HG02623 (cell line): ENCODE data around the gene FARP2.

Experiments used
- ATAC-seq: cut with Tn5 transposase; IDR thresholded peaks from one replicate; pipeline ENCODE4 v1.9.1; 2021; ENCODE audit warnings: moderate library complexity; ENCODE audit not compliant: unreplicated experiment

Gene FARP2

DNA sequence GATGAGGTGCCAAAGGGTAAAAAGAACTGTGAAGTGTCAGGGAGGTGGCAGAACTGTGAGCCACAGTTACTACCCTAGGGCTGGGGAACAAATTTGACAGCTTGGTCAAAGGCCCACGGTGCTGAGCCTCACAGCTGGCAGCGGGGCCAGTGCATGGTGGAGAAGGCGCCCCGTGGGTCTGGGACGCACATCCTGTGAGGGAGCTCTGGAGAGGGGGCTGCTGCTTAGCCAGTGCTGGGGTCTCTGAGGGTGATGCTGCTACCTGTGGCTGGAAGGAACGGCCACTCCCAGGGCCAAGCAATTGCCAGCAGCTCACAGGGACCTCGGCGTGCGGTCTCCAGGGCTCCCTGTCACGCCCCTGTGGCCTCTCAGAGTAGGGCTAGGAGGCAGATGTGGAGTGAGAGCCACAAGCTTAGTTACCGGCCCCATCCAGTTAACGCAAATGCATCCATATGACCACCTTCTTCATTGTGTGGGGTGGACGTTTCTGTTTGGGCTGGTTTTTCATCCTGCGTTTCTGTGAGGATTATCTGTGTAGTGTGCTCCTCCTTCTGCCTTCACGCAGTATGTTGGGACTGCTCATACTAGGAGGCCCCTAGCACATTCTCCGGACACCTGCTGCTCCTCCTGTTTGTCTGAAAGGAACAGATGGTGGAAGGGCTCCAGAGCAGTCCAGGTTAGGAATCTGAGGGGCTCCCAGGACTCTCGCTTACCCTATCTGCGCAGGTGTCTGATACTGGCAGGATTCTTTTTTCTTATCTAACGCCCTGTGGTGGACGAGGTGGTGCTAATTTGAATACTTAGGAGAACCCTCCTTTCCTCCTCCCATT, 126.3 kb downstream of the FARP2 start:
- no peak for ATAC-seq

DNA sequence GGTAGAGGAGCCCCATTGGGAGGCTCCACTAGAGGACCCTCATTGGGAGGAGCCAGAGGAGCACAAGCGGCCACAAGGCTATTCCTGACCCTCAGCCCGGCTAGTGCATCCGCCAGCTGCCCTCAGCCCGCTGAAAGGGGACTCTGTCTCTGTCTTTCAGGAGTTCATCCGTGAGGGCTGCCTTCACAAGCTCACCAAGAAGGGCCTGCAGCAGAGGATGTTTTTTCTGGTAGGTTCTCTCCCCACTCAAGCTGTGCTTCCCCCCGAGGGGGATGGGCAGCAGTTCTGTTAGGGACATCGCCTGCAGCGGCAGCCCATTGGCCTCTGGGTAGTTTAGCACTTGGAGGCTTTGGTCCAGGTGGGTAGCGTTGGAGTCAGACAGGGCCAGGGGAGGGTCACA, 127.2 kb downstream of the FARP2 start:
- no peak for ATAC-seq

DNA sequence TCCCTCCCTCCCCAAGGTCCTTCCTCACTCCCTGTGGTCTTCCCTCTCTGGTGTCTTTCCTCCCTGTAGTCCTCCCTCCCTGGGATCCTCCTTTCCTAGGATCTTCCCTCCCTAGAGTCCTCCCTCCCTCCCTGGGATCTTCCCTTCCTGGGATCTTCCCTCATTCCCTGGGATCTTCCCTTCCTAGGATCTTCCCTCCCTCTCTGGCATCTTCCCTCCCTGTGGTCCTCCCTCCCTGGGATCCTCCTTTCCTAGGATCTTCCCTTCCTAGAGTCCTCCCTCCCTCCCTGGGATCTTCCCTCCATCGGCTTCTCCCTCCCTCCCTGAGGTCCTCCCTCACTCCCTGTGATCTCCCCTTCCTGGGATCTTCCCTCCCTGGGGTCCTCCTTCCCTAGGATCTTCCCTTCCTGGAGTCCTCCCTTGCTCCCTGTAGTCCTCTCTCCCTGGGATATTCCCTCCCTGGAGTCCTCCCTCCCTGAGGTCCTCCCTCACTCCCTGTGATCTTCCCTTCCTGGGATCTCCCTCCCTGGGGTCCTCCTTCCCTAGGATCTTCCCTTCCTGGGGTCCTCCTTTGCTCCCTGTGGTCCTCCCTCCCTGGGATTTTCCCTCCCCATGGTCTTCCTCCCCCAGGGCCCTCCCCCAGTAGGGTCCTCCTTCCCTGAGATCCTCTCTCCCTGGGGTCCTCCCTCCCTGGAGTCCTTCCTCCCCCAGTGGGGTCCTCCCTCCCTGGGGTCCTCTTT, 129.3 kb downstream of the FARP2 start:
- ATAC-seq = no peak

DNA sequence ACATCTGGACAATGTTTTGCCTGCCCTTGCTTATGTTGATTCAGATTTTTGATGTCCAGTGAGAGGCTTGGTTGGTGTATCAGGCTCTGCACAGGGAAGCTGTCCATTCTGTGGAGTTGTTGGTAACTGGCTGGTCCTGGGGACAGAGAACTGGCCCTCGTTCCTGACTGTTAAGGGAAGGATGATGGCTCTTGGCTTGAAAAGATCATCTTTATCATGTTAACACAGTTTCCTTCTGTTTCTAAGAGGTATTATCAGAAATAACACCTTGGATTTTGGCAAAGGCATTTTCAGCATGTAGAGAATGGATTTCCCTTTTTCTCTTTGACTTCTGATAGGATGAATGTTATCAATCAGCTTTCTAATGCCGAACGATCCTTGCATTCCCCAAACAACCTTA, 133.0 kb downstream of the FARP2 start:
- ATAC-seq = no peak

- no peak for ATAC-seq
These were observed 133.9 kb downstream of the FARP2 start for GRCh38 chr2:241489733-241490680.

- ATAC-seq = no peak
These were observed 134.9 kb downstream of the FARP2 start for GRCh38 chr2:241490825-241491506.

GRCh38 chr2:241491549-241492173, 135.6 kb downstream of the FARP2 start:
- no peak for ATAC-seq

DNA sequence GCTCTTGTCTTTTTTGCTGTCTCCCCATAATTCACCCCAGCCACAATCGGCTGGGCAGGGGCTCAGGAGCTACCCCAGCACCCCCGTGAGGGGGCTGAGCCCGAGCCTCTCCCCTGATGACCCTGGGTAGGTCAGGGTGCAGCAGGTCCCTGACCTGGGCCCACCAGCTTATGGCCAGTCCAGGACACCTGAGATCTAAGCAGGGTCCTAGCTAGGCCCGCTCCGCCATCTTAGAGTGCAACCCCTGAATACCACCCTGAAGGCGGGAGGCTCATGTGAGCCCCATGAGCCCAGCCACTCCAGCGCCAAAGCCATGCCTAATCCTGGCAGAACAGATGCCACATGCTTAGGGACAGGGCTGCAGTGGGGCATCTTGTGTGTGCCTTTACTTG, 136.1 kb downstream of the FARP2 start:
- no peak for ATAC-seq

- no peak for ATAC-seq
These were observed 137.0 kb downstream of the FARP2 start for GRCh38 chr2:241493092-241493491.

GRCh38 chr2:241494311-241494908, 138.3 kb downstream of the FARP2 start:
- no peak for ATAC-seq

GRCh38 chr2:241495172-241496002, 139.3 kb downstream of the FARP2 start:
- no peak for ATAC-seq

- no peak for ATAC-seq
These were observed 140.1 kb downstream of the FARP2 start for GRCh38 chr2:241496003-241496707.

DNA sequence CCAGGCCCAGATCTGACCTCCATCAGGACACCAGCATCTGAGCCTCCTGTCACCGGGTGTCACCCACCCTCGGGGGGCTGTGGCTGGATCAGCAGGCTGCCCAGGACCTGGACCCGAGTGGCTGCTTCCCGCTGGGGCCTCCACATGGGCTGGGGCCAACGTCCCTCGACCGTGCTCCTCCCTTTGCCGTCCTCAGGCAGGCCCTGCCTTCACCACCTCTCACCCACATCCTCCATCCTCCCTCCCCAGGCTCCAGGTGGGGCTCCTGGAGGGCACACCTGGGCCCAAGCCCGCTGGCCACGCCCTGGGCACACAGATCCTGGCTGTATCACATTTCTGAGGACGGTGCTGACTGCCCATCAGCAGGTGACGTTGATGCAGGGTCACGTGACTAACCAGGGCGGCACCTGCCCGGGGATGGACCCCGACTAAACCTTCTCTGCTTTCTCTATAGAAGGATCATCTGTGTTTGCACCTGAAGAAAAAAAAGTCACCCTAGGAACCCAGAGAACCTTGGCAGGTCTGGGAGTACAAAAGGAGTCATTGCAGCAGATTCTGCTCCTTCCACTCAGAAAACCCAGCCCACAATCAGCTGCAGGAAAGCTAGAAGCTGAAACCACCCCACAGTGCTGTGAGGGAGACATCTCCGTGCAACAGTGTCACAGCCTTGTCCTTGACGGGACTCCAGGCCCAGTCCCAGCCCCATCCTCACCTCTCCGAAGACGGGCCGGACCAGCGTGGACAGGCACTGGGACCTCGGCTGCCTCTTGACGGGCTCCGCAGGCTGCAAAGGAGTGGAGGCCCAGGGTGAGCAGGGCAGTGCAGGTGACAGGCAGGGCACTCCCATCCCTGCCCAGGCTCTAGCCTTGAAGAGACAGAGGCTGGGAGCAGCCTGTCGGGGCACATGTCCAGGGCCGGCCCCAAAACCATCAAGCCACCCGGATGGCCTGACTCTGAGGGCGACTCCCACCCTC, 141.1 kb downstream of the FARP2 start:
- no peak for ATAC-seq

DNA sequence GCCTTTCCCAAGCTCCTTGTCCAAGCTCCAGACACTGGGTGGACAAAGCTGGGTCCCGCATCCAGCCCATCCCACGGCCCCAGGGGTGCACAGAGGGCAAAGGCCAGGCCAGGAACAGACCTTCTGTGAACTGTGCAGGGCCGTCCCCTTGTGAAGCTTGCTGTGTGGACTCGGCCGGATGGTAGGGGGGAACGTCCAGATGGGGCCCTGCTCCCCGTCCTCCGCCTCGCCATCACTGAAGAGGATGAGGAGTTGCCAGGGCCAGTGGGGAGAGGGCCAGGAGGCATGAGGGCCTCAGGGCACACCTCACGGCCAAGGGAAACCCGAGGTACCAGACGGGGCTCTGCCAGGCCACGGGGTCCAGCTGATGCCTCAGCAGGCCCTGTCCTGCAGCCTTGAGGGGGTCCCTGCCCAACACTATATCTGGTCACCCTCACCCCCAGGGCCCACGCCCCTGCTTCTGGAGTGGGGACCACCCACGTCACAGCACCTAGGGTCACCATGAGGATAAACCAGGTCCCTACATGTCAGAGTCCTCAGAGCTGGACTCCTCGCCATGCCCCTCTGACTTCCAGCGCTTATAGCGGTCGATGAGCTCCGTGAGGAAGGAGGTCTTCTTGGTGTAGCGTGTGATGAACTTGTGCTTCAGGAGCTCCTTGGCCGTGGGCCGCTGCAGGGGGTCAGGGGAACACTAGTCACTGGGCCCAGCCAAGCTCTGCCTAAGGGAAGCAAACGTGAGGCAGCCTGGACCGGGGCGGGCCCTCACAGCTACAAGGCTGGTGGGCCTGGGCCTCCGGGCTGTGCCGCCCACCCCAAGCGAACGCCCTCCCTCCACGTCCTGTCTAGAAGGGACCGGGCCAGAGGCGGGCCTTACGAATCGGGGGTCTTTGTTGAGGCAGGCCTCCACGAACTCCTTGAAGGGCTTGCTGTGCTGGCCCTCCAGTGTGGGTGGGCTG, 142.3 kb downstream of the FARP2 start:
- ATAC-seq = no peak

DNA sequence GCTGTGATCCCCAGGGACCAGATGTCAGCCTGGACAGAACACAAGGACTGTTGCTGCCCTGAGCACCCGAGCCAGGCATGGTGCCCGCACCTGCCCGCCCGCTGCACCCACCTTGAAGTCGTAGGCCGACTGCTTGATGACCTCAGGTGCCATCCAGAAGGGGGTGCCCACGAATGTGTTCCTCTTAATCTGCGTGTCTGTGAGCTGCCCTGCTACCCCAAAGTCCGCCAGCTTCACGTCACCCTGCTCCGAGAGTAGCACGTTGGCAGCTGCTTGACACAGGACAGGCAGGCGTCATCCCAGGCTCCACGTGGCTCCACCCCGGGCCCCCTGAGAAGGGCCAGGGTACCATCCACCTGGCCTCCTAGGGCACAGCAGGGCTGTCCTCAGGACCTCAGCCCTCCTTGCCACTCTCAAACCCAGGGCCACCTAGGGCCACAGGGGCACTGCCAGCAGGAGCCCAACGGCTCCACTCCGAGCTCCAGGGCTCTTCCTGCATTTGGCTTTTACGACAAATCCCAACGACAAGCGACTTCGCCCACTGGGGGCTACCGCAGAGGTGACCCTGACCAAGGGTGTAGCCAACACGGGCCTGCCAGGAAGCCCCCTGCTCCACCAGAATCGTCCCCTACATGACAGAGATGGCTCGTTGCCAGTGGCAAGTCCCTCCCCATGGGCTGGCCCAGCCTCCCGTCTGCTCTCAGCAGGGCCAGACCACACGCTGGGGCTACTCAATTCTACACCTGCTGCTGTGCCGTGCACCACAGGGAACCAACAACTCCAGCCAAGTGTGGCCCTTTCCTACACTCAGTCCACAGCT, 143.3 kb downstream of the FARP2 start:
- ATAC-seq = no peak
